Heart right ventricle (tissue), 16 donors: ENCODE data around the gene RETREG3. TPM values are rescaled to one million over a fixed set of nuclear protein-coding genes. Genes with fewer than 3 reads are reported as not detected.
"Not testable (repeated sequence)": the region's sequence is repeated elsewhere in the genome, so short reads cannot be mapped to it uniquely, and the experiment has no call there.

Source experiments
- ATAC-seq, 8 donors: fragments of 200-7000 bp; cut with Tn5 transposase; one replicate each; pipeline ENCODE4 v1.9.1; 2020; ENCODE audit warnings: mild to moderate bottlenecking in 8 of 8, moderate library complexity in 8 of 8, moderate number of reproducible peaks in 1 of 8
- DNase-seq, 2 donors: peaks; one replicate each; pipeline ENCODE4 v3.0.0-alpha.2; 2020
- H3K27ac ChIP-seq, 10 donors: fragments of 200-600 bp; sonication (generic) in 2 of 10; one replicate each; pipeline versions ENCODE4 v1.5.0 to v1.8.0; 2020 to 2022; ENCODE audit warnings: mild to moderate bottlenecking in 3 of 10
- H3K27me3 ChIP-seq, 7 donors: fragments of 200-600 bp; one replicate each; pipeline ENCODE4 v1.8.0; 2021 to 2022; ENCODE audit warnings: mild to moderate bottlenecking in 2 of 7
- H3K36me3 ChIP-seq, 9 donors: fragments of 200-600 bp; sonication (generic) in 1 of 9; one replicate each; pipeline versions ENCODE4 v1.5.0 to v1.8.0; 2020 to 2022; ENCODE audit warnings: mild to moderate bottlenecking in 2 of 9
- H3K4me1 ChIP-seq, 9 donors: fragments of 200-600 bp; sonication (generic) in 1 of 9; one replicate each; pipeline versions ENCODE4 v1.5.0 to v1.8.0; 2020 to 2022; ENCODE audit warnings: mild to moderate bottlenecking in 4 of 9
- H3K4me3 ChIP-seq, 10 donors: fragments of 200-600 bp; sonication (generic) in 2 of 10; one replicate each; pipeline versions ENCODE4 v1.5.0 to v1.8.0; 2020 to 2022; ENCODE audit warnings: mild to moderate bottlenecking in 7 of 10, moderate library complexity in 2 of 10
- H3K9me3 ChIP-seq, 11 donors: fragments of 200-600 bp in 10 of 11; sonication (generic) in 2 of 11; one replicate each; pipeline versions ENCODE4 v1.5.0 to v1.8.0; 2013 to 2022; ENCODE audit warnings: mild to moderate bottlenecking in 2 of 11, control low read depth in 1 of 11, moderate library complexity in 1 of 11
- WGBS, 2 donors: extraction: QIAGEN DNeasy Blood & Tissue Kit; methylation state at CpG; one replicate each; pipeline ENCODE4 v1.1.7; 2013; ENCODE audit warnings: inconsistent platforms in 1 of 2; 5-methylcytosine and 5-hydroxymethylcytosine counted together
- intact Hi-C, 10 donors: fragments of 100-400 bp; cut with DNase I; formaldehyde crosslinking; loops; one replicate each; pipeline versions ENCODE4 v1.11.1 to v1.14.2; 2022
- polyA plus RNA-seq, 2 donors: library from polyadenylated mRNA; stranded (reverse); fragments of 200-250 nt; gene quantifications; one replicate each; pipeline ENCODE4 v1.2.3, GENCODE V29; 2013
- total RNA-seq, 10 donors: library from RNA; stranded (reverse); fragmentation: NEBNext Ultra II Directional in 3 of 10; extraction: Animal tissue kit (Norgen Biotek cat#: 25700) in 3 of 10; gene quantifications; one replicate each; pipeline versions ENCODE4 v1.2.1 to v1.2.4, GENCODE V29; 2021 to 2023
- TF ChIP-seq, protein P1 (sequence below), 9 donors: fragments of 200-600 bp; sonication (generic) in 2 of 9; IDR thresholded peaks; one replicate each; pipeline versions ENCODE4 v1.5.0 to v1.8.0; 2021 to 2022; ENCODE audit warnings: antibody characterized with exemption in 9 of 9, mild to moderate bottlenecking in 5 of 9, moderate library complexity in 1 of 9
- donor health status: Arrhythmogenic right ventricular cardiomyopathy.
- donor health status: ischemic (EF 13 %, LVEDD 7.1; RV severe dilation, severe dysfunction).
- donor health status: healthy with polysubstance abuse.
- donor health status: DM: no; HTN: yes; CAD: no.
- donor health status: DM: no; HTN: no; CAD: no.
- donor health status: ischemic (EF 25% LVEDD 6.9; RV normal size, moderate dysfunction).
- donor health status: ischemic (EF 25% LVEDD 5.7; RV mildly dilated, moderate dysfunction).
- donor health status: healthy.
- donor health status: DM: yes; HTN: yes; CAD: no.
- donor health status: Ischemic cardiomyopathy.
- donor health status: ischemic (EF 35%, LVEDD 5.7; RV mildly dilated, moderate dysfunction).
- donor health status: nonischemic (EF 11% LVEDD 7.7; RV severe dilation, severe dysfunction).
- donor health status: DM: yes; HTN: yes; CAD: no.
- donor health status: PGD.
- donor health status: ischemic (EF 29% LVEDD 5.4; RV normal size, mild dysfunction).
- donor health status: nonischemic (EF 23%, LVEDD 6.1; RV moderate dilation, normal function).

Gene RETREG3
- total and polyA plus RNA-seq, 12 donors, result 9.8 to 29.9 (median 22.8) TPM

DNA sequence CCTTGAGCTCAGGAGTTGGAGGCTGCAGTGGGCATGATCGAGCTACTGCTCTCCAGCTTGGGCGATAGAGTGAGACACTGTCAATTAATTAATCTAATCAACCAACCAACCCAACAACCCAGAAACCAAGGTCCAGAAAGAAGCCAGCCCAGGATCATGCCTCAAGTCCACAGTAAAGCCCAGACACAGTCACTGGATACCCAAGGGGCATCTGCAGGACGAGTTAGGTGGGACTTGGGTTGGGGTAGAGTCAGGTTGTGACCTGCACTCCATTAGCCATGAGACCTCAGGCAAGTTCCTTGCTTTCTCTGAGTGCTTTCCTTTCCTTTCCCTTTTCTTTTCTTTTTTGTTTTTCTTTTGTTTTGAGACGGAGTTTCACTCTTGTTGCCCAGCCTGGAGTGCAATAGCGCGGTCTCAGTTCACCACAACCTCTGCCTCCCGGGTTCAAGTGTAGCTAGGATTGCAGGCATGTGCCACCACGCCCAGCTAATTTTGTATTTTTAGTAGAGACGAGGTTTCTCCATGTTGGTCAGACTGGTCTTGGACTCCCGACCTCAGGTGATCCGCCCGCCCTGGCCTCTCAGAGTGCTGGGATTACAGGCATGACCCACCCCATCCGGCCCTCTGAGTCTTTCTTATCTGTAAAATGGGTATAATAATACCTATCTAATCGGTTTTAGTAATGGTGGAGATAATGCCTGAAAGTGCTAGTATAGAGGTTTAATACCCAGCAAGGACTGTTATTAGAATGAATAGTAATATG lies 60.0 kb downstream of the RETREG3 start:
- TF ChIP-seq, protein P1, sequence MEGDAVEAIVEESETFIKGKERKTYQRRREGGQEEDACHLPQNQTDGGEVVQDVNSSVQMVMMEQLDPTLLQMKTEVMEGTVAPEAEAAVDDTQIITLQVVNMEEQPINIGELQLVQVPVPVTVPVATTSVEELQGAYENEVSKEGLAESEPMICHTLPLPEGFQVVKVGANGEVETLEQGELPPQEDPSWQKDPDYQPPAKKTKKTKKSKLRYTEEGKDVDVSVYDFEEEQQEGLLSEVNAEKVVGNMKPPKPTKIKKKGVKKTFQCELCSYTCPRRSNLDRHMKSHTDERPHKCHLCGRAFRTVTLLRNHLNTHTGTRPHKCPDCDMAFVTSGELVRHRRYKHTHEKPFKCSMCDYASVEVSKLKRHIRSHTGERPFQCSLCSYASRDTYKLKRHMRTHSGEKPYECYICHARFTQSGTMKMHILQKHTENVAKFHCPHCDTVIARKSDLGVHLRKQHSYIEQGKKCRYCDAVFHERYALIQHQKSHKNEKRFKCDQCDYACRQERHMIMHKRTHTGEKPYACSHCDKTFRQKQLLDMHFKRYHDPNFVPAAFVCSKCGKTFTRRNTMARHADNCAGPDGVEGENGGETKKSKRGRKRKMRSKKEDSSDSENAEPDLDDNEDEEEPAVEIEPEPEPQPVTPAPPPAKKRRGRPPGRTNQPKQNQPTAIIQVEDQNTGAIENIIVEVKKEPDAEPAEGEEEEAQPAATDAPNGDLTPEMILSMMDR (IDR thresholded peaks at IDR 0.05), result no peak
- Histone ChIP-seq H3K27me3 (peaks cover 0 to 13% (median 0%) of the 10 kb centered on the region in 7 donors), H3K4me1 (peaks cover 10 to 40% (median 28%) of the 10 kb centered on the region in 9 donors), H3K27ac (no peak overlapping the region), H3K4me3 (no peak overlapping the region), H3K9me3 (no peaks in the 10 kb centered on the region), H3K36me3 (peaks cover 0 to 18% (median under 1%) of the 10 kb centered on the region in 9 donors)
- ATAC-seq, result no peak
- intact Hi-C loops, result no loop called here
- no peak for DNase-seq
- WGBS, 2 donors, result 83 to 84% methylated on average over 14 of the region's 14 CpGs

DNA sequence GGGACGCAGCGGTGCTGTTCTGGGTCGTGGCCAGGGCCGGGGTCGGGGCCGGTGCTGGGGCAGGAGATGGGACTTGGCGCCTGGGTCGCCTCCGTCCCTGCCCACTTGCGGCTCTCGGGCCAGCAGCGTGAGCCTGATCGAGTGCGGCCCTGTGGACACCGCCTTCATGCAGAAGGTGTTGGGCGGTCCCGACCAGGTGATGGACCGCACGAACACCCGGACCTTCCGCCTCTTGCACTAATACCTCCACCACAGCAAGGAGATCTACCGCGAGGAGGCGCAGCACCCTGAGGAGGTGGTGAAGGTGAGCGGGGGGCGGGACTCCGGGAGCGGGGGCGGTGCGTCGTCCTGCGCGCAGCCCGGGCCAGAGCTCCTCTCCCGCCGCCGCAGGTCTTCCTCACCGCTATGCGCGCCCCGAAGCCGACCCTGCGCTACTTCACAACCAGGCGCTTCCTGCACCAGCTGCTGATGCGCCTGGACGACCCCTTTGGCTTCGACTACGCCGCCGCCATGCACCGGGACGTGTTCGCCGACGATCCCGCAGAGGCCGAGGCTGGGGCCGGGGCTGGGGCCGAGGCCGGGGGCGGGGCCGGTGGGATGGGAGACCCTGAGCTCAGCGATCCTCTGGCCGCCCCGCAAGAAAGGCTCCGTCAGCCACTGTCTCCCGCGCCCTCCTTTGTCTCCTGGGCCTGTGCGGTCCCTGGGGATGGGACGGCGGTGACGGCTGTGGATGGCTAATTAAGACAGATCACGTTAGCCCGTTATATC lies 60.9 kb downstream of the RETREG3 start:
- H3K4me1 ChIP-seq, result peaks cover 5 to 31% (median 19%) of the 10 kb centered on the region in 9 donors
- WGBS, 2 donors, result 17 to 23% methylated on average over 71 to 73 of the region's 74 CpGs
- H3K36me3 ChIP-seq, result peaks cover 0 to 25% (median 4%) of the 10 kb centered on the region in 9 donors
- peak in 1 of 2 donors; percentile 62 for DNase-seq
- intact Hi-C loops, result no loop called here
- peak overlapping the region in 4 of 10 donors; percentile 4 to 69 (median 44) for H3K27ac ChIP-seq
- H3K27me3 ChIP-seq, result peaks cover 0 to 13% (median 0%) of the 10 kb centered on the region in 7 donors
- no peaks in the 10 kb centered on the region for H3K9me3 ChIP-seq
- peak; percentile 13 to 50 (median 38) for ATAC-seq
- TF ChIP-seq, protein P1 (IDR thresholded peaks at IDR 0.05), result peak in 5 of 9 donors; percentile 17 to 41 (median 37)
- peak overlapping the region in 8 of 10 donors; percentile 8 to 46 (median 33) for H3K4me3 ChIP-seq

DNA sequence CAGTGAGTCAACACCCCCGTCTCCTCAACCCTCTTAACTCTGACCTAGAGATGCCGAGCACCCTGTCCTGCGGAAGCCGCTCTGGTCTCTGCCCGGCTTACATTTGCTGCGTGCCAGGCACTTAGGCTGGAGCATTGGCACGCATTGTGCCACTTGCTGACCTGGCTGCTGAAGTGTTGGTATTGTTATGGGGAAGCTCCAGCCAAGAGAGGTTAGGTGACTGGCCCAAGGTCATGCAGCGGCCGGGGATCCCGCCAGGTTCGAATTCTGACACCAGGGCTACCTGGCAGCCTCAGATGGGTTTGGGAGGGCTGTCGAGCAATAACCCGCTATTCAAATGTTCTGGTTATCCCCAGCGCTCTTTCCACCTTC lies 61.5 kb downstream of the RETREG3 start:
- peak; percentile 26 to 79 (median 68) for ATAC-seq
- H3K9me3 ChIP-seq, result no peaks in the 10 kb centered on the region
- peak overlapping the region in 4 of 10 donors; percentile 4 to 69 (median 44) for H3K27ac ChIP-seq
- peaks cover 0 to 13% (median 0%) of the 10 kb centered on the region in 7 donors for H3K27me3 ChIP-seq
- peaks cover 0 to 28% (median 8%) of the 10 kb centered on the region in 9 donors for H3K36me3 ChIP-seq
- 59 to 69% methylated on average over 14 of the region's 14 CpGs for WGBS, 2 donors
- peaks cover 5 to 26% (median 15%) of the 10 kb centered on the region in 9 donors for H3K4me1 ChIP-seq
- H3K4me3 ChIP-seq, result peak overlapping the region in 4 of 10 donors; percentile 17 to 38 (median 32)
- TF ChIP-seq, protein P1 (IDR thresholded peaks at IDR 0.05), result no peak
- intact Hi-C loops, result no loop called here
- peak in 1 of 2 donors; percentile 51 for DNase-seq

DNA sequence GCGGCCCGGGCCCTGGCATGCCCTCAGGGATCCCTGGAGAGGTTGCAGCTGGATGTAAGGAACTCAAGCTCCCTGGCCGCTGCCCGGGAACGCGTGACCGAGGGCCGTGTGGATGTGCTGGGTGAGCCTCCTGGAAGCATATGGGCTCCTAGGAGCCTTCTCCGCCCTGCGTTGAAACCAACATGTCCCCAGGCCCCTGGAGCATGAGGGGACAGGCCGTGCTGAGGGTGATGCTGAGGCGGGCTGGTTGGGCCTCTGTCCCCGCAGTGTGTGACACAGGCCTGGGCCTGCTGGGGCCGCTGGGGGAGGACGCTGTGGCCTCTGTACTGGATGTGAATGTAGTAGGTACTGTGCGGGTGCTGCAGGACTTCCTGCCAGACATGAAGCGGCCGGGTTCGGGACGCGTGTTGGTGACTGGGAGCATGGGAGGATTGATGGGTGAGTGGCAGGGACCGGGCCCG lies 62.1 kb downstream of the RETREG3 start:
- peaks cover 5 to 24% (median 15%) of the 10 kb centered on the region in 9 donors for H3K4me1 ChIP-seq
- intact Hi-C loops, result no loop called here
- no peaks in the 10 kb centered on the region for H3K9me3 ChIP-seq
- WGBS, 2 donors, result 84 to 87% methylated on average over 23 of the region's 23 CpGs
- TF ChIP-seq, protein P1 (IDR thresholded peaks at IDR 0.05), result no peak
- peaks cover 0 to 35% (median 15%) of the 10 kb centered on the region in 9 donors for H3K36me3 ChIP-seq
- peak overlapping the region in 2 of 10 donors; percentile 48 to 69 for H3K27ac ChIP-seq
- DNase-seq, result no peak
- peak in 5 of 8 donors; percentile 5 to 34 (median 13) for ATAC-seq
- no peak overlapping the region for H3K4me3 ChIP-seq
- peaks cover 0 to 13% (median 0%) of the 10 kb centered on the region in 7 donors for H3K27me3 ChIP-seq

DNA sequence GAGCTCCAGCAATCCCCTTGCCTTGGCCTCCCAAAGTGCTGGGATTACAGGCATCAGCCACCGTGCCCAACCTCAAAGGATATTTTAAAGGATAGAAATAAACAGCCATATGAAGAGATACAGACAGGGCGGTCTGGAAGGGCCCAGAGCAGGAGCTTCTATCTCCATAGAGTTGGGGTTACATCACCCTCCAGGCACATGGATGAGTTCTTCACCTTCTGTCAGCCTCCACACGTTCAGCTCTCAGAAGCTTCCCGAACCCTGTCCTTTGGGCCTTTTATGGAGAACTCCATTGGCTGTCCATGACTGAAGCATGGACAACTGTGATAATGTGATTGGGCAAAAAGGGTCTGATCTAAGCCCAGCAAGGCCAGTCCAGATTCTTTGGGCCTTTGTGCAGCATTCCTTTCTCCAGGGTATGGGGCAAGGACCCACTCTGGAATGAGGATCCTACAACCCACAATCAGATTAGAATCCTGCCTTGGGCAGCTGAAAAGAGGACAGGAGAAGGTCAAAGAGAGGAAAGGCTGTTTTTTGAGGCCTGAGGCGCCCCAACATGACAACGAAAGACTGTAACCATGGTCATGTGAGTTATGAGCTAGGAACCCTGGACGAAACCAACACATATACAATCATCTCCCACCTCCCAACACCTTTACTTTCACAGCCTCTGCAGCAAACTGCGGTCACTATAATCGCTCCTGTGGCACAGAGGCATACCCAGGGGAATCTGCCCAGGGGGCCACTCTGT lies 63.2 kb downstream of the RETREG3 start:
- H3K9me3 ChIP-seq, H3K4me3 ChIP-seq, intact Hi-C loops, DNase-seq, H3K27ac ChIP-seq, ATAC-seq: not testable (repeated sequence)
- H3K4me1 ChIP-seq, result peaks cover 5 to 24% (median 18%) of the 10 kb centered on the region in 9 donors
- peaks cover 0 to 13% (median 0%) of the 10 kb centered on the region in 7 donors for H3K27me3 ChIP-seq
- 89 to 92% methylated on average over 9 of the region's 9 CpGs for WGBS, 2 donors
- H3K36me3 ChIP-seq, result peaks cover 0 to 42% (median 22%) of the 10 kb centered on the region in 9 donors
